Measurements from ENCODE around the gene COX5B. TPM values are rescaled to one million over a fixed set of nuclear protein-coding genes. Genes with fewer than 3 reads are reported as not detected.

Gene COX5B
- total RNA-seq, 1 donor from 2014 or later, result 148 TPM

- Histone ChIP-seq H3K27me3 (no peaks in the 10 kb centered on the region), H2AFZ (replicated peaks) (no peak overlapping the region), H3K79me2 (ENCODE audit: low read depth) (no peaks in the 10 kb centered on the region), H3K9me3 (ENCODE audit: low read depth) (no peaks in the 10 kb centered on the region), H3K4me2 (no peak overlapping the region), H3K9ac (no peak overlapping the region), H3K4me3 (no peak overlapping the region), H3K4me1 (no peaks in the 10 kb centered on the region), H3F3A (ENCODE audit: low read depth) (no peaks in the 10 kb centered on the region), H3K36me3 (no peaks in the 10 kb centered on the region), H4K20me1 (ENCODE audit: low read depth) (no peaks in the 10 kb centered on the region), H3K27ac (no peak overlapping the region)
- no peak overlapping the region for H3K27ac Mint-ChIP-seq
- no peaks in the 10 kb centered on the region for H3K27me3 Mint-ChIP-seq (ENCODE audit: insufficient read depth, low read depth)
- TF ChIP-seq CTCF (IDR thresholded peaks at IDR 0.05) (no peak), EZH2 (IDR thresholded peaks at IDR 0.05) (no peak), EZH2phosphoT487 (IDR thresholded peaks at IDR 0.05) (no peak)
- H3K4me3 Mint-ChIP-seq, result no peak overlapping the region
- H3K36me3 Mint-ChIP-seq, result no peaks in the 10 kb centered on the region
- H3K4me1 Mint-ChIP-seq, result peaks cover 22% of the 10 kb centered on the region
- no peaks in the 10 kb centered on the region for H3K9me3 Mint-ChIP-seq
- no peak for DNase-seq (ENCODE audit: low spot score)
Observed at GRCh38 chr2:97695744-97696143, 49.9 kb downstream of the COX5B start.

- H3F3A ChIP-seq (ENCODE audit: low read depth), result no peaks in the 10 kb centered on the region
- no peak overlapping the region for H3K4me3 Mint-ChIP-seq
- no peak overlapping the region for H3K4me3 ChIP-seq
- DNase-seq (ENCODE audit: low spot score), result peak; percentile 90
- no peaks in the 10 kb centered on the region for H3K27me3 ChIP-seq
- peaks cover 21% of the 10 kb centered on the region for H3K4me1 Mint-ChIP-seq
- no peaks in the 10 kb centered on the region for H3K4me1 ChIP-seq
- no peak overlapping the region for H3K9ac ChIP-seq
- H2AFZ ChIP-seq (replicated peaks), result peak overlapping the region; percentile 55
- H3K27me3 Mint-ChIP-seq (ENCODE audit: insufficient read depth, low read depth), result no peaks in the 10 kb centered on the region
- no peaks in the 10 kb centered on the region for H3K9me3 Mint-ChIP-seq
- H3K4me2 ChIP-seq, result no peak overlapping the region
- H3K36me3 ChIP-seq, result no peaks in the 10 kb centered on the region
- H3K79me2 ChIP-seq (ENCODE audit: low read depth), result no peaks in the 10 kb centered on the region
- H3K36me3 Mint-ChIP-seq, result no peaks in the 10 kb centered on the region
- H3K27ac Mint-ChIP-seq, result peak overlapping the region; percentile 72
- H3K9me3 ChIP-seq (ENCODE audit: low read depth), result no peaks in the 10 kb centered on the region
- TF ChIP-seq EZH2phosphoT487 (IDR thresholded peaks at IDR 0.05) (no peak), CTCF (IDR thresholded peaks at IDR 0.05) (peak; percentile 94)
- H4K20me1 ChIP-seq (ENCODE audit: low read depth), result no peaks in the 10 kb centered on the region
- H3K27ac ChIP-seq, result no peak overlapping the region
Observed at GRCh38 chr2:97697252-97698235, 51.7 kb downstream of the COX5B start.

Small RNA genes lying within 50 kb of the gene (small RNA-seq; reads per million reads assigned to genes)
- not detected for gene RNU4-8P

Other genes with a start within 250 kb of the COX5B start
- gene ANKRD36B, start 56.2 kb upstream of the COX5B start, total RNA-seq (ENCODE audit: low replicate concordance), result 37.7 and 61.1 TPM in 2 replicates
- gene ACTR1B, start 18.0 kb downstream of the COX5B start, total RNA-seq (ENCODE audit: low replicate concordance), result 42.9 and 73.2 TPM in 2 replicates
- gene C2orf92, start 23.7 kb downstream of the COX5B start, total RNA-seq (ENCODE audit: low replicate concordance), result 3.3 and 6.2 TPM in 2 replicates
- gene ZAP70, start 67.5 kb downstream of the COX5B start, total RNA-seq (ENCODE audit: low replicate concordance), result 0.37 TPM in 1 of 2 replicates, not detected in the other

Data from neural progenitor cell (in vitro differentiated cells).